A673 (cell line): ENCODE results near the gene ADGRF1. TPM values are rescaled to one million over a fixed set of nuclear protein-coding genes. Genes with fewer than 3 reads are reported as not detected.

Experiments
- BruUV-seq: library from RNA; stranded (reverse); fragments of 400-500 nt; replicated peaks from 2 replicates; lab custom pipeline; 2021; lab: Mats Ljungman, UMichigan
- CTCF ChIA-PET: fragments of 300-600 bp; sonication (Branson Sonifier 250); formaldehyde crosslinking; loops from one replicate; lab custom pipeline; 2022; ENCODE audit warnings: antibody characterized with exemption; lab: Charles Lee
- POLR2A ChIA-PET: fragments of 300-600 bp; sonication (Branson Sonifier 250); formaldehyde crosslinking; loops from one replicate; lab custom pipeline; 2022; ENCODE audit warnings: antibody characterized with exemption; ENCODE audit not compliant: low non-redundant PET; lab: Charles Lee
- DNase-seq: peaks from one replicate; pipeline ENCODE4 v3.0.0-alpha.2; 2015; ENCODE audit warnings: low spot score
- H3K27ac ChIP-seq: fragments of 200-600 bp; sonication (generic); 2 replicates; pipeline ENCODE4 v1.5.1; 2016; ENCODE audit warnings: mixed run types, low read depth, mild to moderate bottlenecking, mixed read lengths, antibody characterized with exemption, low read length; ENCODE audit not compliant: poor library complexity, severe bottlenecking
- H3K27me3 ChIP-seq: fragments of 200-600 bp; sonication (generic); replicated peaks from 2 replicates; pipeline ENCODE4 v1.6.1; 2017; ENCODE audit warnings: mixed run types, low read depth, mild to moderate bottlenecking, mixed read lengths, antibody characterized with exemption, low read length; ENCODE audit not compliant: insufficient read depth, poor library complexity
- H3K36me3 ChIP-seq: fragments of 200-600 bp; sonication (generic); 2 replicates; pipeline ENCODE4 v1.6.1; 2016; ENCODE audit warnings: mixed run types, mild to moderate bottlenecking, mixed read lengths, antibody characterized with exemption, low read length; ENCODE audit not compliant: insufficient read depth, poor library complexity, severe bottlenecking
- H3K4me1 ChIP-seq: fragments of 200-600 bp; sonication (generic); 2 replicates; pipeline ENCODE4 v1.6.1; 2017; ENCODE audit warnings: mixed run types, mild to moderate bottlenecking, mixed read lengths, antibody characterized with exemption, low read length; ENCODE audit not compliant: insufficient read depth, poor library complexity, severe bottlenecking
- H3K4me3 ChIP-seq: fragments of 200-600 bp; sonication (generic); 2 replicates; pipeline ENCODE4 v1.5.1; 2016; ENCODE audit warnings: low read depth, mixed run types, mild to moderate bottlenecking, mixed read lengths, low read length; ENCODE audit not compliant: poor library complexity, severe bottlenecking
- H3K9me3 ChIP-seq: fragments of 200-600 bp; sonication (generic); 2 replicates; pipeline ENCODE4 v1.6.1; 2016; ENCODE audit warnings: mixed run types, low read depth, mild to moderate bottlenecking, mixed read lengths, antibody characterized with exemption, low read length; ENCODE audit not compliant: poor library complexity, severe bottlenecking
- EZH2 ChIP-seq: fragments of 200-600 bp; sonication (generic); IDR thresholded peaks from 2 replicates; pipeline ENCODE4 v1.6.1; 2017; ENCODE audit warnings: borderline replicate concordance, low read depth, mild to moderate bottlenecking, mixed read lengths, antibody characterized with exemption, low read length; ENCODE audit not compliant: poor library complexity, severe bottlenecking
- intact Hi-C: fragments of 100-400 bp; cut with micrococcal nuclease; formaldehyde crosslinking; loops from one replicate; pipeline ENCODE4 v1.10.0; 2022; ENCODE audit not compliant: unreplicated experiment
- total RNA-seq: library from RNA; stranded (reverse); gene quantifications from 2 replicates; pipeline ENCODE4 v1.2.3, GENCODE V29; 2021
- TF ChIP-seq, protein P1 (sequence below): fragments of 300-800, 200-600 bp; sonication (generic); conservative IDR thresholded peaks from 2 replicates; pipeline ENCODE4 v1.5.1; 2017; ENCODE audit warnings: low read depth, mild to moderate bottlenecking, antibody characterized with exemption, low read length, moderate library complexity, mixed read lengths

Gene ADGRF1
- total RNA-seq, 1 experiment from 2014 or later: not detected

DNA sequence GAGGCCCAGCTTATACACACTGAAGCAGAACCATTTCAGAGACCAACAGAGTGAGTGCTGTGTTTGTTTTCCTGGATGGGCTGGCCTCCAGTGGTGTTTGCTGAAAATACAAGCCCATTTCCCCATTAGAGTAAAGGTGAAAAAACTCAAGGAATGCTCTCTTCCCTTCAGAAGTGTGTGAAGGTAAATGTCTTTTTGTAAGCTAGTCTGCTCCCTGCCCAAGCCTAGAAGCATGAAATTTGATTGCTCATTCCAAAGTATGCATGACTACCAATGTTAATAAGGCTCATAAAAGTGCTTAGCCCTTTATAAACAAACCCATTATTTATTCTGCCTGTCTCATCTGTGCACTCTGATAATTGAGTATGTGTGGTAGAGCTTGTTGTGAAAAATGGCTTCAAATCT lies 59.1 kb downstream of the ADGRF1 start:
- DNase-seq: no peak
- Histone ChIP-seq H3K36me3 (no peaks in the 10 kb centered on the region), H3K4me3 (no peak overlapping the region), H3K4me1 (no peaks in the 10 kb centered on the region), H3K9me3 (no peaks in the 10 kb centered on the region), H3K27ac (no peak overlapping the region), H3K27me3 (peaks cover under 1% of the 10 kb centered on the region)
- BruUV-seq: no TSS peak
- TF ChIP-seq, protein P1, sequence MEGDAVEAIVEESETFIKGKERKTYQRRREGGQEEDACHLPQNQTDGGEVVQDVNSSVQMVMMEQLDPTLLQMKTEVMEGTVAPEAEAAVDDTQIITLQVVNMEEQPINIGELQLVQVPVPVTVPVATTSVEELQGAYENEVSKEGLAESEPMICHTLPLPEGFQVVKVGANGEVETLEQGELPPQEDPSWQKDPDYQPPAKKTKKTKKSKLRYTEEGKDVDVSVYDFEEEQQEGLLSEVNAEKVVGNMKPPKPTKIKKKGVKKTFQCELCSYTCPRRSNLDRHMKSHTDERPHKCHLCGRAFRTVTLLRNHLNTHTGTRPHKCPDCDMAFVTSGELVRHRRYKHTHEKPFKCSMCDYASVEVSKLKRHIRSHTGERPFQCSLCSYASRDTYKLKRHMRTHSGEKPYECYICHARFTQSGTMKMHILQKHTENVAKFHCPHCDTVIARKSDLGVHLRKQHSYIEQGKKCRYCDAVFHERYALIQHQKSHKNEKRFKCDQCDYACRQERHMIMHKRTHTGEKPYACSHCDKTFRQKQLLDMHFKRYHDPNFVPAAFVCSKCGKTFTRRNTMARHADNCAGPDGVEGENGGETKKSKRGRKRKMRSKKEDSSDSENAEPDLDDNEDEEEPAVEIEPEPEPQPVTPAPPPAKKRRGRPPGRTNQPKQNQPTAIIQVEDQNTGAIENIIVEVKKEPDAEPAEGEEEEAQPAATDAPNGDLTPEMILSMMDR: no peak
- TF ChIP-seq EZH2: no peak
- POLR2A ChIA-PET: no interaction called here
- intact Hi-C loops: no loop called here
- CTCF ChIA-PET: no interaction called here

DNA sequence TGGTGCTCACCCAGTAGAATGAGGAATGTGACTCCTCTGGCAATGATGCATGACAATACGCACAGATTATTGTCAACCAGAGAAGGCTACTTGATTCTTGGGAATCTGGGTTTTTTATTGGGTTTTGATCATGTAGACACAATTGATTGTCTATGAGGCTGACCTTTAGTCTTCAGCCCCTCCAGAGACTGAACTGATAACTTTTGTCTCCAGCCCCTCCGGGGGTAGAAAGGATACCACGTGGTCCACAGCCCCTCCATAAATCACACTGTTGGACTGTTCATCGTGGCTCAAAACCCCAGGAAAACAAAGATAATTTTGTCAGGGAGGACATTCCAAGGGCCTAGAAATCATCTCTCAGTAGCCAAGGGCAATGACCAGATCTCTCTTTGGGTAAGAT lies 62.9 kb downstream of the ADGRF1 start:
- CTCF ChIA-PET: no interaction called here
- H3K27me3 ChIP-seq: no peaks in the 10 kb centered on the region
- no peaks in the 10 kb centered on the region for H3K36me3 ChIP-seq
- H3K4me3 ChIP-seq: no peak overlapping the region
- TF ChIP-seq, protein P1: no peak
- no peak for TF ChIP-seq EZH2
- no TSS peak for BruUV-seq
- no peak overlapping the region for H3K27ac ChIP-seq
- no peaks in the 10 kb centered on the region for H3K9me3 ChIP-seq
- no peak for DNase-seq
- POLR2A ChIA-PET: no interaction called here
- H3K4me1 ChIP-seq: no peaks in the 10 kb centered on the region
- intact Hi-C loops: no loop called here

DNA sequence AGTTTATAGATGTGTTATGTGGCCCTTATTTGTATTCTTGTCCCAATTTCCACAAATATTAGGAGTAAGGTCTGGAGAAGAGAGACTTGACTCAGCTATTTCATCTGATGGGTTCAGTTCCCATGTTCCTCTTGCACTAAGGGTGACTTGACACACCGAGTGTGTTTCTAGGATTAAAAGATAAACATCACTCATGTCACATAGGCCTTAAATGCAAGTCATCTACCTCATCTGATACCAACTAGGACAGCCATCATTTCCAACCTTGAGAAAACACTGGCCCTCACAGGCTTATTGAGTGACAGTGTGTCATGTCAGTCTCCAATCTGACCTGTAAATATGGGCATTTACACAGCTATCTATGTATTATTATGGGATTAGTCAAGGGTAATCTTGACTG lies 67.3 kb downstream of the ADGRF1 start:
- POLR2A ChIA-PET: no interaction called here
- no peaks in the 10 kb centered on the region for H3K36me3 ChIP-seq
- no peak for TF ChIP-seq EZH2
- TF ChIP-seq, protein P1: no peak

More for the DNA sequence above, 67.3 kb downstream of the ADGRF1 start:
- no peaks in the 10 kb centered on the region for H3K9me3 ChIP-seq
- no peak overlapping the region for H3K27ac ChIP-seq
- no peaks in the 10 kb centered on the region for H3K4me1 ChIP-seq
- DNase-seq: no peak
- no peak overlapping the region for H3K4me3 ChIP-seq
- BruUV-seq: no TSS peak
- CTCF ChIA-PET: no interaction called here
- intact Hi-C loops: no loop called here
- peaks cover 26% of the 10 kb centered on the region for H3K27me3 ChIP-seq
